Bronchial epithelial cell (primary cell): ENCODE data around the gene CHST13. TPM values are rescaled to one million over a fixed set of nuclear protein-coding genes. Genes with fewer than 3 reads are reported as not detected.

Experiments used
- DNase-seq: peaks from one replicate; pipeline ENCODE4 v3.0.0-alpha.2; 2010; ENCODE audit warnings: low read depth
- FAIRE-seq: peaks from 2 replicates; lab custom pipeline; 2011; peaks lifted over from hg19 to GRCh38; lab: Jason Lieb, UNC
- H3K27me3 ChIP-seq: 2 replicates; pipeline ENCODE4 v1.5.1; 2011; ENCODE audit warnings: low read length; ENCODE audit not compliant: control insufficient read depth, insufficient read depth
- H3K36me3 ChIP-seq: 2 replicates; pipeline ENCODE4 v1.5.1; 2011; ENCODE audit warnings: low read length; ENCODE audit not compliant: control insufficient read depth, insufficient read depth
- H3K4me3 ChIP-seq: 2 replicates; pipeline ENCODE4 v1.5.1; 2011; ENCODE audit warnings: mild to moderate bottlenecking, low read depth, low read length, control low read depth
- CTCF ChIP-seq: IDR thresholded peaks from 2 replicates; pipeline ENCODE4 v1.5.1; 2011; ENCODE audit warnings: mild to moderate bottlenecking, moderate library complexity, low read length, control low read depth, inconsistent platforms; ENCODE audit not compliant: insufficient read depth, severe bottlenecking
- total RNA-seq: library from RNA; depleted of rRNA; stranded (reverse); fragments of >200 nt; gene quantifications from 2 replicates; pipeline ENCODE4 v1.2.1, GENCODE V29; 2014

Gene CHST13
- total RNA-seq, 1 donor from 2014 or later, result not detected

- H3K4me3 ChIP-seq, result no peak overlapping the region
- DNase-seq (no peak), FAIRE-seq (peak; percentile 40)
- H3K27me3 ChIP-seq, result peaks cover 8% of the 10 kb centered on the region
- TF ChIP-seq CTCF, result no peak
- no peaks in the 10 kb centered on the region for H3K36me3 ChIP-seq
These were observed 23.8 kb downstream of the CHST13 start for GRCh38 chr3:126547721-126548120.

- H3K4me3 ChIP-seq, result no peak overlapping the region
- DNase-seq (no peak), FAIRE-seq (no peak)
- H3K36me3 ChIP-seq, result no peaks in the 10 kb centered on the region
- TF ChIP-seq CTCF, result no peak
- H3K27me3 ChIP-seq, result peaks cover 8% of the 10 kb centered on the region
These were observed 24.9 kb downstream of the CHST13 start for GRCh38 chr3:126548556-126549466.

- TF ChIP-seq CTCF, result no peak
- FAIRE-seq, result no peak
- H3K4me3 ChIP-seq, result no peak overlapping the region
- DNase-seq, result no peak
- H3K36me3 ChIP-seq, result no peaks in the 10 kb centered on the region
- peaks cover 8% of the 10 kb centered on the region for H3K27me3 ChIP-seq
These were observed 26.0 kb downstream of the CHST13 start for GRCh38 chr3:126549861-126550487.

GRCh38 chr3:126550488-126551051 lies 26.6 kb downstream of the CHST13 start:
- DNase-seq (no peak), FAIRE-seq (no peak)
- TF ChIP-seq CTCF, result no peak
- no peak overlapping the region for H3K4me3 ChIP-seq
- no peaks in the 10 kb centered on the region for H3K36me3 ChIP-seq
- H3K27me3 ChIP-seq, result peaks cover 8% of the 10 kb centered on the region

GRCh38 chr3:126551121-126551838 lies 27.3 kb downstream of the CHST13 start:
- FAIRE-seq, result no peak

More at GRCh38 chr3:126551121-126551838, 27.3 kb downstream of the CHST13 start:
- peaks cover 8% of the 10 kb centered on the region for H3K27me3 ChIP-seq
- no peak overlapping the region for H3K4me3 ChIP-seq
- no peak for DNase-seq
- TF ChIP-seq CTCF, result no peak
- no peaks in the 10 kb centered on the region for H3K36me3 ChIP-seq
